Stimulated activated naive CD4-positive, alpha-beta T cell (primary cell): Measurements from ENCODE around the gene AP1B1.

Experiments used
- DNase-seq, 6 experiments: peaks; one replicate each; lab custom pipeline; 2025; lab: John Stamatoyannopoulos, UW

The AP1B1 gene

DNA sequence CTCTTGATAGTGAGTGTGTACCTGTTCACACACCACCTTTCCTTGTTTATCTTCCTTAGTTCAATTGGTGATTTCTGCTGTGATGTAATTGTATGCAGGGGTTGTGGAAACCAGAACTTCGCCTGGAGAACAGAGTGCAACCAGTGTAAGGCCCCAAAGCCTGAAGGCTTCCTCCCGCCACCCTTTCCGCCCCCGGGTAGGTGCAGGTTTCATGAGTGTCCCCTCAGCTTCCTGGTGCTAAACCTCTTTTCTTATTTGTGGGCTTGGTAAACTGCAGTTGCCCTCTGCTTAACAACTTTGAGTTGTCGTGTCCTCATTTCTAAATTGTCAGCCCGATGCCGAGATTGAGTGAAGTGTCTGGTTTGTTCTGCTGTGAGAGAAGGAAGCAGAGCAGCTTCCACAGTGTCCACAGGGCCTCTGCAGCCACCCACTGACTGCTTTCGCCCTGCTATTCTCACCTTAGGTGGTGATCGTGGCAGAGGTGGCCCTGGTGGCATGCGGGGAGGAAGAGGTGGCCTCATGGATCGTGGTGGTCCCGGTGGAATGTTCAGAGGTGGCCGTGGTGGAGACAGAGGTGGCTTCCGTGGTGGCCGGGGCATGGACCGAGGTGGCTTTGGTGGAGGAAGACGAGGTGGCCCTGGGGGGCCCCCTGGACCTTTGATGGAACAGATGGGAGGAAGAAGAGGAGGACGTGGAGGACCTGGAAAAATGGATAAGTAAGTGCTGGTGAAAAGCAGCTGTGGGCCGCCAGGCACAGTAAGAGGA, 89.1 kb downstream of the AP1B1 start:
- DNase-seq, result no peak

DNA sequence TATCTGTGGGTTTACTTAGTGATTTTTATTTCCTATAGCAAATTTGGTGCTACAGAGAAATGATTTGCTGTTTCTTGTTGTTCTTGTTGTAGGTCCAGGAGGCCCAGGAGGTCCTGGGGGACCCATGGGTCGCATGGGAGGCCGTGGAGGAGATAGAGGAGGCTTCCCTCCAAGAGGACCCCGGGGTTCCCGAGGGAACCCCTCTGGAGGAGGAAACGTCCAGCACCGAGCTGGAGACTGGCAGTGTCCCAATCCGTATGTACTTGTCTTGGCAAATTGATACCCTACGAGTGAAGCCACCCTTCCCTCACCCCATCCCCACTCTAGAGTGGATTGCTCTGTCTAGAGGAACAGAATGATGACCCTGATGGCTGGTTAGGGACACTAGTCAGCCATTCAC, 89.7 kb downstream of the AP1B1 start:
- no peak for DNase-seq

DNA sequence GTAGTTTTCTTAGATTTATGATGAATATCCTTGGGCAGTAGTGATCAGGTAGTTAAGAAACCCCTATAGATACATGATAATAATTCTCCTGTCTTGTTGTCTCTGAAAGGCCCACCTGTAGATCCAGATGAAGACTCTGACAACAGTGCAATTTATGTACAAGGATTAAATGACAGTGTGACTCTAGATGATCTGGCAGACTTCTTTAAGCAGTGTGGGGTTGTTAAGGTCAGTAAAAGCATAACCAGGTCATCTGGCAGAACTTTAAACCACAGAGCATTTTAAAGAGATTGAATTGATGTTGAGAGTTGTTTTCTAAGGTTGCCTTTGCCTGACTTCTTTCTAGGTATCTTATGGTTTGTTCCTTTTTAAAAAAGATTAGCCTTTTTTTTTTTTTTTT, 96.0 kb downstream of the AP1B1 start:
- DNase-seq, result no peak

DNA sequence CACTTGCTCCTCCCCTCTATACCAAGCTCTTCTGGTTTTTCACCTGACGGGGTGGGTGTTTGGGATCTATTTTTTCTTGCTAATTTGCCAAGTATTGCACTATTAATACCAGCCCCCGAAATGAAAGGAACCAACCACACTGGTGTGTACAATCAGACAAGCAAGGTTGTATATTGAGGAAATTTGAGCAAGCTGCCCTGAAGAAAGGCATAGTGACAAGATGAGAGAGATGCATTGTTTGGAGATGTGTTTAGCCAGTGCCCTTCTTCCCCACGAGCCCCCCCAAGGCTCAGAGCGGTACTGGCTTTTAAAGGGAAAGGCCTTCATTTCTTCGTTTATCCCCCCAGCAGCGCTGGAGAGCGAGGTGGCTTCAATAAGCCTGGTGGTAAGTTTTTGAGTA, 97.2 kb downstream of the AP1B1 start:
- DNase-seq, result no peak

DNA sequence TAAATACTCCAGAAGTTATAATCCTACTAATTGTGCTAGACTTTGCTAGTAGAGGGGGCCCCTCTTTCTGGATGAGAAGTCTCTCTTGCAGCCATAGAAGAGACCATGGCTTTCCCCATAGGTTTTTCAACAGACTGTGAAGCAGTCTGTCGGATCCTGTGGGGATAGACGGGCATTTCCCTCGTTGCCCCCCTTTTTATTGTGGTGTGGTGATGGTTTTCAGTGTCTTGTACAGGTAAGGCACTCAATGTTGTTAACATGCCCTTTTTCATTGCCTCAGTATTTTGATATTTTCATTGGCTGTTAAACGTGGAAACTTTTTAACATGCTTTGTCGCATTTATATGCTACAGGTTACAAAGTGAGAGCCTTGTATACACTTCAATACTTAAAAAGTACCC, 98.3 kb downstream of the AP1B1 start:
- DNase-seq, result no peak

DNA sequence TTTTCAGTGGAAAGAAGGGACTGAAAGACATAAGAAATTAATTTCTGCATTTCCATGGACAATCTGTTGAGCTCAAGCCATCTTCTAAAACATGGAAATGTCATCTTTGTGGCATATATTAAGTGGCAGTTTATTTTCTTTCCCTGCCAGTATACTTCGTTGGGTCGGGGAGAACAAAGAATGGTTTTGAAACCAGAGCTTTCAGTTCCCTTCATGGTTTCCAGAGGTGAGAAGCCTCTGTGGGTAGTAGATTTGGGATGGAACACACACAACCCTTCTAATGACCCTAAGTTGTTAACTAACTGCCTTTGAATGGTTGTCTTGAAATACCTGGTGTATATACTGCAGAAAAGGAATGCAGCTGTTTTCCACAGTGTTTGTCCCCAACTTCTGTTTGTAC, 99.5 kb downstream of the AP1B1 start:
- no peak for DNase-seq

DNA sequence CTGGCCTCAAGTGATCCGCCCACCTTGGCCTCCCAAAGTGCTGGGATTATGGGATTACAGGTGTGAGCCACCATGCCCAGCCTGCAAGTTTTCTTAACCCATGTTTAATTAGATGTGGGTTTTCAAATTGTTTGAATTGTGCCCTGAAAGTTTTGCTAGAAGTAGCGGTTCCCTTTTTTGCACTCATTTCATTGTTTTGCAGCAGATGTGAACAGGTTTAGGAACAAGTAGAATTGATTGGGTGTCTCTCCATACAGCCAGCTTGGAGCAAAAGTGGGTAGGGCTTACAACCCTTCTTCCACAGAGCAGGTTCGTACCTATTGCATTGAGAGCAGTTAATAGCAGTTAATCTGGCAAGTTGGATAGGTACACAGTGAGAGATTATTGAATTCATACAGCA, 104.2 kb downstream of the AP1B1 start:
- no peak for DNase-seq

DNA sequence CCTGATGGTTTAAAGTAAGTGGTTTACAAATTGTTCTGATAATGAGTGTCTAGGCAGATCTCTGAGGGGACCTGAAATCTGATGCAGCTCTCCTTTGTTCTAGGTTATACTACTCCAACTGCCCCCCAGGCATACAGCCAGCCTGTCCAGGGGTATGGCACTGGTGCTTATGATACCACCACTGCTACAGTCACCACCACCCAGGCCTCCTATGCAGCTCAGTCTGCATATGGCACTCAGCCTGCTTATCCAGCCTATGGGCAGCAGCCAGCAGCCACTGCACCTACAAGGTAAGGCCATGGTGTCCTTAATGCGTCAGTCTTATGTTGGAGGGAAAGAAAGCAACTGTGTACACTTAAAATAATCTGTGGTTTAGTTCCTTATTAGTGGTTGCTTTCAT, 110.4 kb downstream of the AP1B1 start:
- no peak for DNase-seq
